NT2/D1 (cell line): ENCODE results near the gene PCARE.

Experiments
- DNase-seq: peaks from one replicate; pipeline ENCODE4 v3.0.0-alpha.2; 2011; ENCODE audit warnings: low read depth, low spot score
- H3K27me3 ChIP-seq: 2 replicates; pipeline ENCODE4 v1.6.0; 2011; ENCODE audit warnings: mild to moderate bottlenecking; ENCODE audit not compliant: insufficient read length, insufficient read depth
- H3K36me3 ChIP-seq: 2 replicates; pipeline ENCODE4 v1.6.1; 2011; ENCODE audit warnings: mild to moderate bottlenecking, low read length, mixed read lengths; ENCODE audit not compliant: insufficient read depth, insufficient read length
- H3K4me1 ChIP-seq: 2 replicates; pipeline ENCODE4 v1.5.1; 2011; ENCODE audit not compliant: insufficient read depth, insufficient read length
- H3K4me3 ChIP-seq: 2 replicates; pipeline ENCODE4 v1.5.1; 2011; ENCODE audit warnings: low read depth; ENCODE audit not compliant: insufficient read length
- H3K9ac ChIP-seq: 2 replicates; pipeline ENCODE4 v1.6.0; 2011; ENCODE audit warnings: low read depth; ENCODE audit not compliant: insufficient read length
- H3K9me3 ChIP-seq: 2 replicates; pipeline ENCODE4 v1.5.1; 2011; ENCODE audit warnings: mild to moderate bottlenecking, low read length; ENCODE audit not compliant: insufficient read depth
- SUZ12 ChIP-seq: IDR thresholded peaks from 2 replicates; pipeline ENCODE4 v1.6.1; 2011; ENCODE audit not compliant: insufficient read length, insufficient read depth; ENCODE audit errors: extremely low read depth
- YY1 ChIP-seq: IDR thresholded peaks from 2 replicates; pipeline ENCODE4 v1.6.1; 2011; ENCODE audit not compliant: insufficient read length, insufficient read depth
- ZNF274 ChIP-seq: IDR thresholded peaks from 2 replicates; pipeline ENCODE4 v1.6.1; 2011; ENCODE audit warnings: mild to moderate bottlenecking, low read depth, low read length

Gene PCARE

GRCh38 chr2:29073933-29074332 is 390 bp downstream of the PCARE start:
- Histone ChIP-seq H3K27me3 (no peaks in the 10 kb centered on the region), H3K4me1 (no peaks in the 10 kb centered on the region), H3K9ac (no peak overlapping the region), H3K4me3 (no peak overlapping the region), H3K9me3 (no peaks in the 10 kb centered on the region), H3K36me3 (no peaks in the 10 kb centered on the region)
- no peak for DNase-seq
- TF ChIP-seq YY1 (no peak), ZNF274 (no peak), SUZ12 (no peak)

- Histone ChIP-seq H3K36me3 (no peaks in the 10 kb centered on the region), H3K9ac (no peak overlapping the region), H3K4me3 (no peak overlapping the region), H3K9me3 (no peaks in the 10 kb centered on the region), H3K4me1 (no peaks in the 10 kb centered on the region), H3K27me3 (no peaks in the 10 kb centered on the region)
- TF ChIP-seq YY1, result no peak
- DNase-seq, result no peak
These were observed 1.2 kb downstream of the PCARE start for GRCh38 chr2:29072971-29073725.

GRCh38 chr2:29072251-29072650 is 2.1 kb downstream of the PCARE start:
- no peaks in the 10 kb centered on the region for H3K9me3 ChIP-seq
- no peaks in the 10 kb centered on the region for H3K4me1 ChIP-seq
- no peaks in the 10 kb centered on the region for H3K27me3 ChIP-seq
- no peaks in the 10 kb centered on the region for H3K36me3 ChIP-seq
- H3K9ac ChIP-seq, result no peak overlapping the region
- TF ChIP-seq YY1, result no peak
- no peak for TF ChIP-seq SUZ12
- TF ChIP-seq ZNF274, result no peak
- DNase-seq, result no peak
- no peak overlapping the region for H3K4me3 ChIP-seq

- no peak overlapping the region for H3K4me3 ChIP-seq
- H3K9ac ChIP-seq, result no peak overlapping the region
- no peak for DNase-seq
- TF ChIP-seq YY1 (no peak), ZNF274 (no peak), SUZ12 (no peak)
- H3K4me1 ChIP-seq, result no peaks in the 10 kb centered on the region
- no peaks in the 10 kb centered on the region for H3K9me3 ChIP-seq
- H3K36me3 ChIP-seq, result no peaks in the 10 kb centered on the region
- no peaks in the 10 kb centered on the region for H3K27me3 ChIP-seq
These were observed 3.0 kb downstream of the PCARE start for GRCh38 chr2:29071032-29071975.

GRCh38 chr2:29070526-29070925 is 3.8 kb downstream of the PCARE start:
- Histone ChIP-seq H3K27me3 (no peaks in the 10 kb centered on the region), H3K9ac (no peak overlapping the region), H3K4me3 (no peak overlapping the region), H3K9me3 (no peaks in the 10 kb centered on the region), H3K36me3 (no peaks in the 10 kb centered on the region), H3K4me1 (no peaks in the 10 kb centered on the region)
- TF ChIP-seq ZNF274 (no peak), SUZ12 (no peak), YY1 (no peak)
- DNase-seq, result no peak

GRCh38 chr2:29068513-29068912 is 5.8 kb downstream of the PCARE start:
- H3K36me3 ChIP-seq, result no peaks in the 10 kb centered on the region
- TF ChIP-seq SUZ12 (no peak), ZNF274 (no peak), YY1 (no peak)
- no peaks in the 10 kb centered on the region for H3K27me3 ChIP-seq
- H3K4me3 ChIP-seq, result no peak overlapping the region
- H3K9ac ChIP-seq, result no peak overlapping the region
- no peak for DNase-seq
- no peaks in the 10 kb centered on the region for H3K9me3 ChIP-seq
- H3K4me1 ChIP-seq, result peaks cover 6% of the 10 kb centered on the region

- Histone ChIP-seq H3K4me1 (peaks cover 6% of the 10 kb centered on the region), H3K4me3 (no peak overlapping the region), H3K36me3 (no peaks in the 10 kb centered on the region), H3K9ac (no peak overlapping the region), H3K27me3 (no peaks in the 10 kb centered on the region), H3K9me3 (no peaks in the 10 kb centered on the region)
- no peak for TF ChIP-seq YY1
- no peak for TF ChIP-seq ZNF274
- no peak for TF ChIP-seq SUZ12
- no peak for DNase-seq
These were observed 7.2 kb downstream of the PCARE start for GRCh38 chr2:29066997-29067605.
